ENCODE results near the gene TNNT2. TPM values are rescaled to one million over a fixed set of nuclear protein-coding genes. Genes with fewer than 3 reads are reported as not detected.

Gene TNNT2
- total and polyA plus RNA-seq, 12 donors = 5,905 to 31,279 (median 7,605) TPM

GRCh38 chr1:201357636-201358348, 19.7 kb downstream of the TNNT2 start:
- H3K27ac ChIP-seq = peak overlapping the region in 4 of 10 donors; percentile 11 to 50 (median 40)
- no peak for DNase-seq
- 35 to 61% methylated on average over 10 of the region's 10 CpGs for WGBS, 2 donors
- no peak overlapping the region for H3K4me3 ChIP-seq
- intact Hi-C loops (cut with DNase I) = loop anchor here in 2 of 10 donors (2.0 to 10.0 kb wide), 2 partner anchors 47 to 49 kb away; no protein-coding TSS in a partner anchor
- ATAC-seq = peak; percentile 5 to 33 (median 10)
- peaks cover 0 to 23% (median 0%) of the 10 kb centered on the region in 9 donors for H3K4me1 ChIP-seq
- TF ChIP-seq CTCF (IDR thresholded peaks at IDR 0.05) = no peak
- no peaks in the 10 kb centered on the region for H3K9me3 ChIP-seq
- no peaks in the 10 kb centered on the region for H3K27me3 ChIP-seq
- peaks cover 0 to 42% (median 13%) of the 10 kb centered on the region in 9 donors for H3K36me3 ChIP-seq

GRCh38 chr1:201357211-201357610, 20.3 kb downstream of the TNNT2 start:
- H3K36me3 ChIP-seq = peaks cover 0 to 36% (median 8%) of the 10 kb centered on the region in 9 donors
- TF ChIP-seq CTCF (IDR thresholded peaks at IDR 0.05) = no peak
- intact Hi-C loops (cut with DNase I) = loop anchor here in 1 of 10 donors (10.0 kb wide), 1 partner anchor 48 kb away; no protein-coding TSS in a partner anchor
- no peaks in the 10 kb centered on the region for H3K9me3 ChIP-seq
- peak overlapping the region in 3 of 10 donors; percentile 11 to 50 (median 15) for H3K27ac ChIP-seq
- DNase-seq = peak in 1 of 2 donors; percentile 55
- H3K27me3 ChIP-seq = no peaks in the 10 kb centered on the region
- H3K4me1 ChIP-seq = peaks cover 0 to 20% (median 0%) of the 10 kb centered on the region in 9 donors
- H3K4me3 ChIP-seq = no peak overlapping the region
- WGBS, 2 donors = 52 to 74% methylated on average over 8 of the region's 8 CpGs
- peak; percentile 15 to 40 (median 20) for ATAC-seq

GRCh38 chr1:201356701-201357100, 20.8 kb downstream of the TNNT2 start:
- peak in 7 of 8 donors; percentile 5 to 15 (median 9) for ATAC-seq
- Histone ChIP-seq H3K27ac (peak overlapping the region in 1 of 10 donors; percentile 1), H3K4me1 (peaks cover 0 to 20% (median 0%) of the 10 kb centered on the region in 9 donors), H3K27me3 (no peaks in the 10 kb centered on the region), H3K4me3 (no peak overlapping the region), H3K9me3 (no peaks in the 10 kb centered on the region), H3K36me3 (peaks cover 0 to 31% (median 8%) of the 10 kb centered on the region in 9 donors)
- intact Hi-C loops (cut with DNase I) = loop anchor here in 1 of 10 donors (10.0 kb wide), 1 partner anchor 48 kb away; no protein-coding TSS in a partner anchor
- DNase-seq = no peak
- 53 to 74% methylated on average over 11 of the region's 11 CpGs for WGBS, 2 donors
- TF ChIP-seq CTCF (IDR thresholded peaks at IDR 0.05) = no peak

GRCh38 chr1:201356236-201356635, 21.2 kb downstream of the TNNT2 start:
- intact Hi-C loops (cut with DNase I) = loop anchor here in 1 of 10 donors (10.0 kb wide), 1 partner anchor 49 kb away; no protein-coding TSS in a partner anchor
- Histone ChIP-seq H3K4me3 (no peak overlapping the region), H3K4me1 (peaks cover 0 to 20% (median 0%) of the 10 kb centered on the region in 9 donors), H3K27me3 (no peaks in the 10 kb centered on the region), H3K9me3 (no peaks in the 10 kb centered on the region), H3K27ac (peak overlapping the region in 1 of 10 donors; percentile 1), H3K36me3 (peaks cover 0 to 27% (median 8%) of the 10 kb centered on the region in 9 donors)
- TF ChIP-seq CTCF (IDR thresholded peaks at IDR 0.05) = no peak
- ATAC-seq (peak in 7 of 8 donors; percentile 1 to 6 (median 1)), DNase-seq (no peak)
- WGBS, 2 donors = 78 to 88% methylated on average over 5 of the region's 5 CpGs

Measured in heart right ventricle (tissue), 16 donors.